PC-9 (cell line): ENCODE data around the gene POMT2.

ENCODE experiments used
- CTCF ChIP-seq: fragments of 200-600 bp; sonication (generic); conservative IDR thresholded peaks from 2 replicates; pipeline ENCODE4 v1.6.1; 2017; ENCODE audit warnings: mixed run types, antibody characterized with exemption, mild to moderate bottlenecking, moderate library complexity
- EZH2 ChIP-seq: fragments of 200-600 bp; sonication (generic); IDR thresholded peaks from 2 replicates; pipeline ENCODE4 v1.8.0; 2017; ENCODE audit warnings: antibody characterized with exemption, low read depth

- TF ChIP-seq CTCF (no peak), EZH2 (no peak)
Observed at GRCh38 chr14:77272261-77272660, 48.4 kb downstream of the POMT2 start.
